ENCODE measurements around the gene ITGB1BP2.
"Not testable (repeated sequence)": the region's sequence is repeated elsewhere in the genome, so short reads cannot be mapped to it uniquely, and the experiment has no call there.

ITGB1BP2 gene

GRCh38 chrX:71301195-71301924 is at the start of gene ITGB1BP2:
TSS of gene ITGB1BP2 (plus strand) at chrX:71301750. CDS start at chrX:71301807, 57 bp downstream.
- FAIRE-seq: no peak
- no peak for DNase-seq (ENCODE audit: insufficient read length, low spot score)

- FAIRE-seq (peak; percentile 65), DNase-seq (ENCODE audit: insufficient read length, low spot score) (no peak)
These were observed 49.3 kb upstream of the ITGB1BP2 start for GRCh38 chrX:71252221-71252620.

GRCh38 chrX:71253253-71254091 is 48.1 kb upstream of the ITGB1BP2 start:
- FAIRE-seq (peak; percentile 87), DNase-seq (ENCODE audit: insufficient read length, low spot score) (no peak)

- DNase-seq (ENCODE audit: insufficient read length, low spot score) (peak; percentile 62), FAIRE-seq (peak; percentile 96)
These were observed 47.2 kb upstream of the ITGB1BP2 start, which contains the start of gene ZMYM3 for GRCh38 chrX:71254092-71254963. TSS of gene ZMYM3 (minus strand) at chrX:71254140. CDS start at chrX:71253255, 885 bp downstream.

GRCh38 chrX:71256051-71256450 is 45.5 kb upstream of the ITGB1BP2 start:
- FAIRE-seq: no peak

GRCh38 chrX:71256856-71257255 is 44.7 kb upstream of the ITGB1BP2 start:
- no peak for FAIRE-seq
- DNase-seq (ENCODE audit: insufficient read length, low spot score): no peak

More at GRCh38 chrX:71256051-71256450, 45.5 kb upstream of the ITGB1BP2 start:
- DNase-seq (ENCODE audit: insufficient read length, low spot score): no peak

- not testable (repeated sequence) for FAIRE-seq
These were observed 32.9 kb upstream of the ITGB1BP2 start for GRCh38 chrX:71268624-71269023.

GRCh38 chrX:71269801-71270395 is 31.7 kb upstream of the ITGB1BP2 start:
- no peak for FAIRE-seq

More at GRCh38 chrX:71268624-71269023, 32.9 kb upstream of the ITGB1BP2 start:
- DNase-seq (ENCODE audit: insufficient read length, low spot score): not testable (repeated sequence)

GRCh38 chrX:71272313-71272712 is 29.2 kb upstream of the ITGB1BP2 start:
- not testable (repeated sequence) for DNase-seq (ENCODE audit: insufficient read length, low spot score); FAIRE-seq

More at GRCh38 chrX:71269801-71270395, 31.7 kb upstream of the ITGB1BP2 start:
- DNase-seq (ENCODE audit: insufficient read length, low spot score): no peak

GRCh38 chrX:71281300-71281699 is 20.2 kb upstream of the ITGB1BP2 start:
- FAIRE-seq; DNase-seq (ENCODE audit: insufficient read length, low spot score): not testable (repeated sequence)

GRCh38 chrX:71282514-71283402 is 18.8 kb upstream of the ITGB1BP2 start:
- FAIRE-seq (no peak), DNase-seq (ENCODE audit: insufficient read length, low spot score) (no peak)

- DNase-seq (ENCODE audit: insufficient read length, low spot score): peak; percentile 40
- peak; percentile 98 for FAIRE-seq
These were observed 18.0 kb upstream of the ITGB1BP2 start, which contains the start of gene NONO for GRCh38 chrX:71283403-71284143. TSS of gene NONO (plus strand) at chrX:71283635. CDS start at chrX:71290638, 7,003 bp downstream.

- no peak for DNase-seq (ENCODE audit: insufficient read length, low spot score)
- FAIRE-seq: no peak
These were observed 15.6 kb upstream of the ITGB1BP2 start for GRCh38 chrX:71285929-71286328.

- no peak for FAIRE-seq
- no peak for DNase-seq (ENCODE audit: insufficient read length, low spot score)
These were observed 10.2 kb upstream of the ITGB1BP2 start for GRCh38 chrX:71291381-71291780.

GRCh38 chrX:71292669-71293365 is 8.7 kb upstream of the ITGB1BP2 start:
- DNase-seq (ENCODE audit: insufficient read length, low spot score) (no peak), FAIRE-seq (no peak)

- no peak for DNase-seq (ENCODE audit: insufficient read length, low spot score)
- no peak for FAIRE-seq
These were observed 4.7 kb upstream of the ITGB1BP2 start for GRCh38 chrX:71296806-71297205.

- DNase-seq (ENCODE audit: insufficient read length, low spot score): no peak
- FAIRE-seq: no peak
These were observed 3.4 kb upstream of the ITGB1BP2 start for GRCh38 chrX:71298119-71298518.

- DNase-seq (ENCODE audit: insufficient read length, low spot score); FAIRE-seq: not testable (repeated sequence)
These were observed 1.5 kb upstream of the ITGB1BP2 start for GRCh38 chrX:71300064-71300463.

Data from GM19239 (cell line).